UCSD-AML1 (cell line): ENCODE measurements around the gene CTNNA3.

Experiments
- DNase-seq: peaks from one replicate; lab custom pipeline; 2025; ENCODE audit not compliant: unreplicated experiment; lab: John Stamatoyannopoulos, UW

Gene CTNNA3

GRCh38 chr10:67043041-67043440, 653.0 kb downstream of the CTNNA3 start:
- no peak for DNase-seq

DNA sequence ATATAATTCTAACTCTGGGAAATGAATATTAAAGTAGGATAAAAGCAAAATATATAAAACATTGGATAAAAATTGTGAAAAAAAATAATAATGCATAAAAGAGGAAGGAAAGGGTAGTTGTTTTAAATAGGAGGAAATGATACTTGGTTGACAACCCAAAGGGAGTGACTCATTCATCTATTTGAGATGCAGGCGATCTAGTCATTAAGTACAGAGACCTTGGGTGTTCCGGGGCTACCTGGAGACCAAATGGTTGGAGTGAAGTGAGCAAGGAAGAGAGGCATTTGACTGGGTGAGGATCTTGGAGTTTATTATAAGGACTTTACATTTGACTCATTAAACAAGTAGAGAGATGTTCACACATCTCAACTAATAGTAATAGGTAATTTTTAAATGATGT, 659.2 kb downstream of the CTNNA3 start:
- DNase-seq = no peak

- DNase-seq = no peak
Observed at GRCh38 chr10:67033878-67034277, 662.1 kb downstream of the CTNNA3 start.

GRCh38 chr10:67022099-67022498, 673.9 kb downstream of the CTNNA3 start:
- no peak for DNase-seq

DNA sequence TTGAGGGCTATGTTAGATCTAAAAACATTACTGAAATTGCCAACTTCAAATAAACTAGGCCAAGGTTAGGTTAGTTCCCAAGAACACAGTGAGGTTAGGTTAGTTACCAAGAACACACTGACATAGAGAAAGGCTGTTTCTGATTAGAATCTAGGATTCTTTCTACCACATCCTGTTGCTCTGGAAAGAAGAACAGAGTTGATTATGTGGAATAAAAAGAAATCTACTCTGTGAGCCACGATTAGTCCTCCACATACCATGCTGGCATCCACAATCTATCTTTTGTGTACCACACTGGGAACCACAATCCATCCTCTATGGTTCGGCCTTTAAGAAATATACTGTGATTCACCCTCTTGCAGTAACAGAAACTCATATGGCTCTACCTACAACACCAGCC, 678.8 kb downstream of the CTNNA3 start:
- no peak for DNase-seq

- no peak for DNase-seq
Observed at GRCh38 chr10:67015225-67015624, 680.8 kb downstream of the CTNNA3 start.

GRCh38 chr10:67011981-67012380, 684.0 kb downstream of the CTNNA3 start:
- no peak for DNase-seq

DNA sequence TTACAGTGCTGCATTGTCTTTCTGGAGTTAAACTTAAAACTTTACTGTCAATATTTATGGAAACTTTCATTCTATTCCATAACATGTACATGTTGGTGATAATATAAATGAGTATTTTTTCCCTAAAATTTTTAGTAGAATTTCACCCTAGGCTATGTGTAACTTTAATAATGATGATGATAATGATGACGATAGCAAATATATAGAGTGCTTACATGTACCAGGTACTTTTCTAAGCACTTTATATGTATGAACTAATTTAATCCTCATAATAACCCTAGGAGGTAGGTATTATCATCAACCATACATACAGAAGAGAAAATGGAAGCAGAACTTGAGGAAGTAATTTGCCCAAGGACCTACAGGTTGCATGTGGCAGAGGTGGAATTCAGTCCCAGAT, 684.5 kb downstream of the CTNNA3 start:
- no peak for DNase-seq

DNA sequence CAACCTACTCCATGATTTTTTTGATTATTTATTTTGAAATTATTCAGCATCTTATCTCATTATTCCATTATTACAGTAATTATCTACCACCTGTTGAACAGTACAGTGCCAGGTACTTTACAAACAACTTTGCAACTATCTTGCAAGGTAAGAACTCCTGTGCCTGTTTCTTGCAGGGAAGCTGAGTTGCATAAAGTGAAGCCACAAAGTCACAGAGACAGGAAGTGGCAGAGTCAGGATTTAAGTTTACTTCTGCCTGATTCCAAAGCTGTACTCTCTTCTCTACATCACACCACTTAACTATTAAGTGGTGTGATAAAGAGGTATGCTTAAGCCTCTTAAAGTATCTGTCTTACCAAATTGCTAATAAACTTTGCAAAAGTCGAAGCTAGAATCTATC, 690.0 kb downstream of the CTNNA3 start:
- no peak for DNase-seq

DNA sequence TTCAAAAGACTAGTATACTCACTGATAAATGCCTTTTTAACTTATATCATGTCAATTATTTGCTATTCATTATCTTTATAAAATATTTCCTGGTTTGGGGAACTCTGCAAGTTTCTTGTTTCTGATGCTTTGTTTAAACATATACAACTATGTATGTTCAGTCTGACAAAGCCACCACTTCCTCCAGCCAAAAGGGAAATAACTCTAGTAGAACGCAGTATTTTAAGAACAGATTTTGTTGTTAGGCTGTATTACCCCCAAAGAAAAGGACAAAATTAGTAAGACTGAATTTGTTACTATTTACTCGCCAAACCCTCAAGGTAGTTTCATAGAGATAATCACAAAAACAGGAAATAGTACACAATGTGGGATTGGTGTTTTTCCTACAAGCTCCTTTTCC, 691.3 kb downstream of the CTNNA3 start:
- DNase-seq = no peak

DNA sequence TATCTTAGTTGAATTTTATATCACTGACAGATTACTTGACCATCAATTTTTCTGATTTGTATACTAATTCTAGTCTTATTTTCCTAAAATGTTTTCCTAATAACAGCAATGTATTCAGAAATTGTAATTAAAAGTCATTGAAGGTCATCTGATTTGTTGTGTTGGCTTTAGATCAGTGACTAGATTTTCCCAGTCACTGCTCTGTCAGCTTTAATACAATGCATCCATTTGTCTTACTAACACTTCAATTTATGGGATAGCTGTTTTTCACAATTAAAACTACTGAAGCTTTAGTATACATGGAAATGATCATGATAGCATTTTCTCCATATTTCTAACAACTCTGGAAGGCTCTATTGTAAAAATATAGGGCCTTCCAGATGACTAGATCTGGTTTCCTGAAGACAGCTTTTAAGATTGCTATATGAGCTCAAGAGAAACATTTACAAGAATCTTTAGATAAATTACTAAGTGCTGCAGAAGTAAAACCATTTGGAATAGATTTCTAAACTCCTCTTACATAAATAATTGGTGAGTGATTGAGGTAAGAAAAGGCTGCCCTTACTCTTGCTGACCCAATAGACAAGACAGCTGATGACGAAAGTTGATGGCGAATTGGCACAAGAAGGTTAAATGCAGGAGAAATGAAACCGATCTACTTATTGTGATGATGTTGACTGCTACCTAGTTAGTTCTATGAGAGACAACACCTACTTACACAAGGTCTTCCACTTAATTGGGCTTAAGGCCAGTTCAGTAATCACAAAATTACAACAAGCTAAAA, 696.0 kb downstream of the CTNNA3 start:
- DNase-seq = no peak

DNA sequence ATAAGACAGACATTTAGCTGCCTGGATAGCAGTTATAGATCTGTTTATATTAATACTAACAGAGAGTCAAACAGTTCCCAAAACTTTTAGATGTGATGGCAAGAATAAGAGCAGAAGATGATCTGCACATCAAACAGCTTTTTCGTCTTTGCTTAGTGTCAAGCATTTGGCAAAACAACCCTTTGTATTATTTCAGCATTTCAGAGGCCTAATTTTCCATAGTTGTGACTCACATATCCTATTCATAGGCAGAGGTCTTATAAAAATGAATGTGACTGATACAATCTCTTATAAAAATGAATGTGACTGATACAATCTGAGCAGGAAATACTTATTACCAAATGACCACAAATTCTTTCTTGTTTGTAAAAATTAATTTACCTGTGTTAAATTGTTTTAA, 699.0 kb downstream of the CTNNA3 start:
- DNase-seq = no peak

GRCh38 chr10:66990143-66990830, 705.7 kb downstream of the CTNNA3 start:
- no peak for DNase-seq

DNA sequence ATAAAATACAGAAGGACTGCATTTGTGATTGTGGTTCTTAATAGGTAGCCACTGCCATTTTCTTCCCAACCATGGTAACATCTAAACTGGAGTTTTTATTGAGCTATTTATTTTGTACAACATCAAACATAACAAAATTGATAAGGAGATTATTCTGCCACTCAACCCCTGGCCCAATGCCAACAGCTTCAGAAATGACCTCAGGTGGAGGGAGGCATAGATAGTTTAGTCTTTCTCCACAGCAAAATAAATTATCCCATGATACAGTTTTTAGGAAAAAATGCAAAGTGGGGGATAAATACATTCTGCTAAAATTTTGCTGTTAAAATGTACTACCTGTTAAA, 712.5 kb downstream of the CTNNA3 start:
- no peak for DNase-seq

- DNase-seq = no peak
Observed at GRCh38 chr10:66982792-66983474, 713.1 kb downstream of the CTNNA3 start.

DNA sequence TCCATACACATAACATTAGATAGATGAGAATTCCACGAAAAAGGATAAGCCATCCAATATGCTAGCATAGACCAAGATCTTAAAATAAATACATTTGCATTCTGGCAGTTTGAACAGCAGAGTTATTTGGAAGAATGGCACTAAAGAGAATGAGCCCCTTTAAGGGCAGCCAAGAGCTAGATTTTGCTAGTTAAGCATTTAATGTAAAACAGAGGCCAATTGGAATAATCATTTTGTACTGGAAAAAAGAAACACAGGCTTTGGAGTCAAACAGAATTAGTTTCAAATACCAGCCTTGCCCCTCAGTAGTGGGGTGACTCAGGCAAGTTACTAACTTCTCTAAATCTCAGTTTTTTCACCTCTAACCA, 714.0 kb downstream of the CTNNA3 start:
- DNase-seq = no peak

DNA sequence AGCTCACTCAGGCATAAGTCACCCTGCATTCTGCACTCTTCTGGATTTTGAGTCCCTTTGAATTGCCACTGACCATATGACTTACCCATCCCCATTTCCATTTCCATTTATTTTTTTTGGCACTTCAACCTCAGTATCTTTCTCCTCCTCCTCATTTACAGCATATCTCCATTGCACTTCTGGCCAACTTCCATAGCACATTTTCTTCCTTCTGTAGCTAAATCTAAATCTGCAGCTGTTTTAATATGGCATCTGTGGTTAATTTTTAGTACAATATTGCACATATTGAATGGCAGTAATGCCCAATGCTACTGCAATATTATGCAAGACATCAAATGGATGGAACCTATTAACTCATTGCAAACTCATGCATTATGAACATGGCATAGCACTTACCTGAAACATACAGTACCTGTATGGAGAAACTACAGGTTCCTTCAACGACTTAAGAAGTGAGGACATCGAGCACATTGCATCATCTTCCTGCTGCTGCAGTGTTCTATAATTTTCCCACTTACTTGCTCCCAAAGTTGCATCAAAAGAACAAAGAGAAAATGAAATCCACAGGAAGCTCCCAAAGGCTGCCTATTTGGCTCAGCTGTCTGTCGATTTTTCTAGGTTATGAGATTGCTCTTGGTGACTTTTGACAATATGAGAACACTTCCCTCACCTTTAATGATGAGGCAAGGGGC, 714.5 kb downstream of the CTNNA3 start:
- no peak for DNase-seq

- DNase-seq = no peak
Observed at GRCh38 chr10:66980246-66980815, 715.7 kb downstream of the CTNNA3 start.

DNA sequence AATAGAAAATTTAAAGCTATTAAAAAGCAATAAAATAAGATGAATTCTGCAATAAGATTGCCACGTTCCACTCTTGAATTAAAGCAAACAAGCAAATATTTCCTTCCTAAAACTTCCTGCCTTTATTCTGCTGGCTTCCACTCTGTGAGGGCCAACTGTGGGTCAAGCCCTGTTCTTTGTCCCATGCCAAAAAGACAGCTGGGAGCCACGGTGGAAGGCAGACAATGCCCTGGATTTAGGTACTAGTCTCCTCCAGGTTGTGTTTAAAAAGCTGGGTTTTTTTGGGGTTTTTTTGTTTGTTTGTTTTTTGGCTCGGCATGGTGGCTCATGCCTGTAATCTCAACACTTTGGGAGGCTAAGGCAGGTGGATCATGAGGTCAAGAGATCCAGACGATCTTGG, 731.0 kb downstream of the CTNNA3 start:
- DNase-seq = no peak

DNA sequence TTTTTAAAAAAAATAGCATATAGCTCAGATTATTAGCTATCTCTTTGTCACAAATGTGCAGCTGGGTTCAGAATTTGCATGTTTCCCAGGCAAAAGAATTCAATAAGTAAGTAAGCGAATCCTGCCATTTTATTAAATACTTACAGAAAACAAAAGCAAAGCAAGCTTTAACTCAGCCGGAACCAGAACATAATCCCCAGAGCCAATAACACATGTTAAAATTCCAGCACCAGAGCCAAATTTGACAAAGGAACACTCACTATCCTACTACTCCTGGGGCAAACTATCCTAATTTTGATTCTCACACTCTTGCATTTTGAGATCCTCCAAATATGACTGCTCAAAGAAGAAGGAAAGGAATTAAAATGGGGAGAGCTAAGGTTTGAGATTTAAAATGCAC, 737.5 kb downstream of the CTNNA3 start:
- no peak for DNase-seq

GRCh38 chr10:66951896-66952295, 744.1 kb downstream of the CTNNA3 start:
- no peak for DNase-seq
